ENCODE measurements around the gene KIN. TPM values are rescaled to one million over a fixed set of nuclear protein-coding genes. Genes with fewer than 3 reads are reported as not detected.
"Not testable (repeated sequence)": the region's sequence is repeated elsewhere in the genome, so short reads cannot be mapped to it uniquely, and the experiment has no call there.

The KIN gene
- total RNA-seq, 1 experiment from 2014 or later, result 8.4 TPM

GRCh38 chr10:7752251-7752650, 35.5 kb downstream of the KIN start:
- H3K27me3 ChIP-seq (ENCODE audit: control insufficient read depth, insufficient read depth, low read length), result no peaks in the 10 kb centered on the region
- H3K9me3 ChIP-seq (ENCODE audit: control insufficient read depth, insufficient read depth, low read depth, low read length), result no peaks in the 10 kb centered on the region
- TF ChIP-seq CTCF (IDR thresholded peaks at IDR 0.05) (no peak), TCF7L2 (IDR thresholded peaks at IDR 0.05; ENCODE audit: low read depth, low read length) (no peak), SIN3A (IDR thresholded peaks at IDR 0.05; ENCODE audit: borderline replicate concordance, insufficient read depth, low read depth, low read length) (no peak), REST (IDR thresholded peaks at IDR 0.05; ENCODE audit: insufficient read depth in 1 of 2, low read depth in 2 of 2, low read length in 1 of 2) (no peak), POLR2AphosphoS5 (IDR thresholded peaks at IDR 0.05; ENCODE audit: low read depth, low read length) (no peak)
- H3K36me3 ChIP-seq (ENCODE audit: control insufficient read depth, insufficient read depth, low read length), result peaks cover 6% of the 10 kb centered on the region; the same call in 1 of the 2 replicates
- H3K4me1 ChIP-seq (ENCODE audit: control insufficient read depth, insufficient read depth, low read length), result no peaks in the 10 kb centered on the region
- in situ Hi-C loops (cut with HindIII; ENCODE audit: low pct_unique_long_range_greater_than_20kb, low sequenced_read_pairs), result no loop called here
- DNase-seq (ENCODE audit: low read depth, low spot score) (no peak), ATAC-seq (no peak)
- intact Hi-C loops (cut with micrococcal nuclease; ENCODE audit: unreplicated experiment), result no loop called here
- POLR2A ChIA-PET, result no interaction called here
- no TSS peak for BruUV-seq (replicated peaks)
- H3K4me3 ChIP-seq (ENCODE audit: low read depth in 2 of 2, low read length in 2 of 2), result no peak overlapping the region
- CTCF ChIA-PET, result no interaction called here
- H3K27ac ChIP-seq (ENCODE audit: low read length), result no peak overlapping the region

- no peaks in the 10 kb centered on the region for H3K4me1 ChIP-seq (ENCODE audit: control insufficient read depth, insufficient read depth, low read length)
- H3K4me3 ChIP-seq (ENCODE audit: low read depth in 2 of 2, low read length in 2 of 2), result no peak overlapping the region
- POLR2A ChIA-PET, result no interaction called here
- no peak overlapping the region for H3K27ac ChIP-seq (ENCODE audit: low read length)
- intact Hi-C loops (cut with micrococcal nuclease; ENCODE audit: unreplicated experiment), result no loop called here
- H3K27me3 ChIP-seq (ENCODE audit: control insufficient read depth, insufficient read depth, low read length), result no peaks in the 10 kb centered on the region
- peaks cover 5% of the 10 kb centered on the region; the same call in 1 of the 2 replicates for H3K36me3 ChIP-seq (ENCODE audit: control insufficient read depth, insufficient read depth, low read length)
- no peaks in the 10 kb centered on the region for H3K9me3 ChIP-seq (ENCODE audit: control insufficient read depth, insufficient read depth, low read depth, low read length)
- BruUV-seq (replicated peaks), result no TSS peak
- CTCF ChIA-PET, result no interaction called here
- TF ChIP-seq REST (IDR thresholded peaks at IDR 0.05; ENCODE audit: insufficient read depth in 1 of 2, low read depth in 2 of 2, low read length in 1 of 2) (no peak), POLR2AphosphoS5 (IDR thresholded peaks at IDR 0.05; ENCODE audit: low read depth, low read length) (no peak), TCF7L2 (IDR thresholded peaks at IDR 0.05; ENCODE audit: low read depth, low read length) (no peak)
- DNase-seq (ENCODE audit: low read depth, low spot score) (no peak), ATAC-seq (no peak)
- in situ Hi-C loops (cut with HindIII; ENCODE audit: low pct_unique_long_range_greater_than_20kb, low sequenced_read_pairs), result no loop called here
Measured at GRCh38 chr10:7750222-7750621, 37.6 kb downstream of the KIN start.

- H3K27me3 ChIP-seq (ENCODE audit: control insufficient read depth, insufficient read depth, low read length); H3K4me3 ChIP-seq (ENCODE audit: low read depth in 2 of 2, low read length in 2 of 2); H3K27ac ChIP-seq (ENCODE audit: low read length); H3K4me1 ChIP-seq (ENCODE audit: control insufficient read depth, insufficient read depth, low read length); ATAC-seq; POLR2A ChIA-PET; CTCF ChIA-PET; intact Hi-C loops (cut with micrococcal nuclease; ENCODE audit: unreplicated experiment); BruUV-seq (replicated peaks); H3K36me3 ChIP-seq (ENCODE audit: control insufficient read depth, insufficient read depth, low read length); in situ Hi-C loops (cut with HindIII; ENCODE audit: low pct_unique_long_range_greater_than_20kb, low sequenced_read_pairs); H3K9me3 ChIP-seq (ENCODE audit: control insufficient read depth, insufficient read depth, low read depth, low read length); DNase-seq (ENCODE audit: low read depth, low spot score): not testable (repeated sequence)
Measured at GRCh38 chr10:7748637-7749036, 39.2 kb downstream of the KIN start.

Measured in Panc1 (cell line).